ENCODE results near the gene ANKRD63. TPM values are rescaled to one million over a fixed set of nuclear protein-coding genes. Genes with fewer than 3 reads are reported as not detected.

Gene ANKRD63
- total and polyA plus RNA-seq, 2 of the 8 experiments (the other 6 are each of a cell fraction or from before 2014, with no cell fraction given), result 0.18 to 0.26 TPM

GRCh38 chr15:40245666-40246450, 37.0 kb downstream of the ANKRD63 start:
- Histone ChIP-seq H3K4me3 (ENCODE audit: extremely low read depth in 1 of 4, insufficient read depth in 2 of 4, low read depth in 3 of 4, low read length in 4 of 4) (no peak overlapping the region), H3K79me1 (ENCODE audit: low read depth, low read length) (no peaks in the 10 kb centered on the region), H3K27ac (ENCODE audit: low read depth, low read length) (no peak overlapping the region), H3K14ac (ENCODE audit: insufficient read length) (no peak overlapping the region), H3K23me2 (ENCODE audit: low read depth, low read length) (no peaks in the 10 kb centered on the region), H4K91ac (replicated peaks; ENCODE audit: insufficient read length, low read length) (peak overlapping the region; percentile 33), H3K27me3 (replicated peaks in 1 of 4; ENCODE audit: control insufficient read depth in 3 of 4, extremely low read depth in 1 of 4, insufficient read depth in 3 of 4, low read length in 3 of 4) (peaks cover 0 to 4% (median 0%) of the 10 kb centered on the region in 4 experiments; a peak in 2 of 7 replicates), H2BK12ac (ENCODE audit: low read depth, low read length) (peak overlapping the region; percentile 60; the same call in 1 of the 2 replicates), H2BK20ac (ENCODE audit: low read length) (no peak overlapping the region), H2AK5ac (ENCODE audit: low read depth, low read length) (no peak overlapping the region), H3K23ac (ENCODE audit: insufficient read length) (no peak overlapping the region), H2BK5ac (ENCODE audit: low read depth, low read length) (peak overlapping the region; percentile 49; the same call in 1 of the 2 replicates), H3K4ac (replicated peaks; ENCODE audit: insufficient read length, low read depth, low read length) (no peak overlapping the region), H4K5ac (ENCODE audit: insufficient read length, low read depth, low read length) (no peak overlapping the region), H2BK15ac (ENCODE audit: low read length) (no peak overlapping the region), H2AFZ (ENCODE audit: low read length) (no peak overlapping the region), H3K36me3 (ENCODE audit: control insufficient read depth in 2 of 4, insufficient read depth in 4 of 4, low read length in 3 of 4) (no peaks in the 10 kb centered on the region), H2BK120ac (replicated peaks; ENCODE audit: low read depth, low read length) (no peak overlapping the region), H4K20me1 (replicated peaks in 1 of 2; ENCODE audit: control insufficient read depth in 1 of 2, insufficient read depth in 2 of 2, low read length in 2 of 2) (no peaks in the 10 kb centered on the region), H3K4me2 (ENCODE audit: insufficient read depth in 1 of 2, low read depth in 2 of 2, low read length in 2 of 2) (peak overlapping the region in 1 of 2 experiments; percentile 38; a peak in 1 of 4 replicates), H3K9ac (replicated peaks in 1 of 4; ENCODE audit: extremely low read depth in 1 of 4, low read depth in 3 of 4, low read length in 3 of 4) (no peak overlapping the region), H3K18ac (ENCODE audit: extremely low read depth, low read length) (peak overlapping the region; percentile 68; the same call in 1 of the 2 replicates), H3K56ac (replicated peaks; ENCODE audit: insufficient read length, low read depth, low read length) (no peak overlapping the region), H4K8ac (ENCODE audit: extremely low read depth, insufficient read depth, low read length) (no peak overlapping the region), H3K9me3 (ENCODE audit: insufficient read depth in 2 of 2, low read depth in 1 of 2, low read length in 1 of 2) (no peaks in the 10 kb centered on the region), H3K4me1 (replicated peaks in 1 of 4; ENCODE audit: control insufficient read depth in 3 of 4, insufficient read depth in 4 of 4, low read length in 3 of 4) (peaks cover 0 to 11% (median 9%) of the 10 kb centered on the region in 4 experiments; a peak in 4 of 7 replicates), H3K79me2 (ENCODE audit: control insufficient read depth in 1 of 2, insufficient read depth in 2 of 2, low read length in 2 of 2) (no peaks in the 10 kb centered on the region)
- no peak for DNase-seq (ENCODE audit: low read depth in 1 of 2, low spot score in 2 of 2)
- no peak for FAIRE-seq
- WGBS, 2 experiments (ENCODE audit: extremely low coverage in 1 of 2, insufficient coverage in 1 of 2, insufficient read length in 1 of 2, insufficient replicate concordance in 2 of 2, low coverage in 1 of 2, low lambda C conversion rate in 2 of 2, missing lambda C conversion rate in 1 of 2), result 82% methylated on average over 9 of the region's 9 CpGs; no CpG with 5 or more reads in 1 of the 2 experiments
- POLR2A ChIA-PET (ENCODE audit: partially characterized antibody), result interaction anchor here (0.8 to 1.4 kb wide), 4 partner anchors 9 to 15 kb away, joined by 3 to 6 read pairs (median 4); no protein-coding TSS in a partner anchor
- TF ChIP-seq EGR1 (IDR thresholded peaks at IDR 0.05; ENCODE audit: borderline replicate concordance, low read depth, low read length), result no peak
- TF ChIP-seq JUN (IDR thresholded peaks at IDR 0.05; ENCODE audit: low read depth, low read length), result no peak
- no peak for TF ChIP-seq PHF8 (conservative IDR thresholded peaks at IDR 0.05; ENCODE audit: low read depth, low read length)
- no peak for TF ChIP-seq CEBPB (IDR thresholded peaks at IDR 0.05; ENCODE audit: low read depth, low read length)
- TF ChIP-seq SUZ12 (IDR thresholded peaks at IDR 0.05; ENCODE audit: low read length), result no peak
- TF ChIP-seq HDAC2 (IDR thresholded peaks at IDR 0.05; ENCODE audit: borderline replicate concordance in 1 of 2, low read depth in 2 of 2, low read length in 2 of 2), result no peak
- no peak for TF ChIP-seq RNF2 (IDR thresholded peaks at IDR 0.05; ENCODE audit: borderline replicate concordance, low read depth, low read length, missing control alignments, poor library complexity, severe bottlenecking)
- TF ChIP-seq TEAD4 (IDR thresholded peaks at IDR 0.05; ENCODE audit: low read depth, low read length), result no peak
- CTCF ChIA-PET (ENCODE audit: partially characterized antibody), result interaction anchor here (1.0 to 46.3 kb wide), 7 partner anchors 21 to 172 kb away, joined by 3 to 1340 read pairs (median 8); no protein-coding TSS in a partner anchor

Measured in H1 (cell line).